NCI-H146 treated with DMSO at 0.1 percent for 48 hours (cell line): ENCODE results near the gene ANKRD17.

Source experiments
- DNase-seq: peaks from one replicate; lab custom pipeline; 2025; ENCODE audit not compliant: unreplicated experiment; lab: John Stamatoyannopoulos, UW

ANKRD17 gene

DNA sequence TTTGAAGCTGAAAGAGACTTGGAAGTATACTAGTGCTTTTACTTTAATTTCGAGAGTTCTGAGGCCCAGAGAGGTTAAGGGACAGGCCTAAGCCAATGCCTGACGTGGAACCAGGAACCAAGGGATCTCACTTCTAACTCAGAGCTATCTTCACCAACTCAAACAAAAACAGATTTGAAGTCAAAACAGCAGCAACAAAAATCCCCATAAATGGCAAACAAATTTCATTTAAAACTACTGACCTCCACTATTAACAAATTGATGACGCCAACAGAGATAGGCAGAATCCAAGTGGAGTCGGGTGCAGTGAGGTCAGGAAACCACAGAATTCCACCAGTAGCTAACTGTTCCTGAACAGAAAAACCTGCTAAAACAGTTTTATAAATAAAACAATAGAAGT is 194.1 kb downstream of the ANKRD17 start:
- no peak for DNase-seq

DNA sequence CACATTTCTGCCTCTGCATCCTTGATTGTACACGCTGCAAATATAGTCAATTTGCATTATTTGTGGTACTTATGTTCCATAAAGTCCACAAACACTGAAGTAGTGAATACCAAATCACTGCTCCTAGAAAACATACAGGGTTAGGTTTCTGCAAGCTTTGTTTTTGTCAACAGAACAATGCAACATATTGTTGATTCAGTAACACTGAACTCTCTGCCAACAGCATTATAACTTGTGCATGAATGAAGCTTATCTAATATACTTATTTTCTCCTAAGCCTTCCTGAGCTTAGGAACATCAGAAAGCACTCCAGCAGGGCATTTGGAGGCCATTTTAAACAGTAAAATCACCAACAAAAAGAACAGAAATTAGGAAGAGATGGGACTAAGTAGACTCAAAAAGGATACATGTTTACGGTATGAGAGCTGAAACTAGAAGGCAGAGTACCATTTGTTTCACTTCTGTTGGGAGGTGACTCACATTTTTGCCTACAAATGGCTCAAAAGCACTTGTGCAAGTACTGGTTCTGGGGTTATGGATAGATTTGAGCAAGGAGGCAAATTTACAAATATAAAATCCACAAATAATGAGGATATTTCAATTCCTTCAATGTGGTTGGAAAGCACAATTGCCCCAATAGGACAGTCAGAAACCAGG is 203.2 kb downstream of the ANKRD17 start:
- DNase-seq, result no peak

DNA sequence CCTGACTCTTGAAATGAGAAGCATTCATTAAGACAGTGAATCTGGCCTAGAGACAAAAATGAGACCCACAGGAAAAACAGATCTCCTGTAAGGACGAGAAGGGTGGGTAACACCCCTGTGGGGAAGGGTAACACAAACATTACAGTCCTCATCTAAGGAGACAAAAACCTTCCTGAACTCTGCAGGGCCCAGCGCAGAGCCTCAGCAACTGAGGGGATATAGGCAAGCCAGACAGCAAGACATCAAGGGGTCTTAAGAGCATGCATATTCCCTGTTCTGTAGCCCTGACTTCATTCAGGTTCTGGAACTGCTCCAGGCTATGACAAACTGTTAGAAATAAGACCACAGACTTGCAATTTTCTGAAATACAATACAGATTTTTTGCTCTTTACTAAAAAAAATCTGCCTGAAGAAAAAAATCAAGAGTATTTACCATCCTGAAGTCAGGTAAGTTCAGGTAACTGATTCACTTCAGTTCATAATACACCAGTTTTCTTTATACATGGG is 204.6 kb downstream of the ANKRD17 start:
- DNase-seq, result no peak

DNA sequence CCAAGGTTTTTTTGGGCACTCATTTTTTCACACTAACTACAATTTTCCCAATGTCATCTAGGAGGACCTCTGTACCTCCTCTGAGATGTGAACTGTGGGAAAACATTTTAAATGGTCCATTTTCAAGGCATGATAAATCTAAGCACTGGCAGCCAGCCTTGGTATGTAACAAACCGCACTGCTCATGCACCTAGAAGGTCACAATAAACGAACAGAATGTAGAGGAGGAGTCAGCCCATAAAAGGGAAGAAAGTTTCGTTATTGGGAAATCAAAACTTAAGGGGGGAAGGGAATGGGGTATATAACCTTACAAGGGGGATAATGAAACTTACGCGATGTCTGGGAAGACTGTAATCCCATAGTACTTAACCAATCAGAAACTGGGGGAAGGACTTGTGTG is 205.5 kb downstream of the ANKRD17 start:
- no peak for DNase-seq

DNA sequence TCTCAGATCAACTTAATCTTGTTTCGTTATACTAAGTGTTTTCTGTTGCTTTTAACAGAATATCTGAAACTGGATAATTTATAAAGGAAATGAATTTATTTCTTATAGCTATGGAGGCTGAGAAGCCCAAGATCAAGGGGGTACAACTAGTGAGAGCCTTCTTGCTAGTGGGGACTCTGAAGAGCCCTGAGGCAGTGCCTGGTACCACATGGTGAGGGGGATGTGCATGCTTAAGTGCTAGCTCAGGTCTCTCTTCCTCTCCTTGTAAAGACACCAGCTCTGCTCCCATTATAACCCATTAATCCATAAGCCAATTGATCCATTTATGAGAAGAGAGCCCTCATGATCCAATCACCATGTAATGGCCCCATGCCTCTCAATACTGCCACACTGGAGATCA is 207.0 kb downstream of the ANKRD17 start:
- no peak for DNase-seq

DNA sequence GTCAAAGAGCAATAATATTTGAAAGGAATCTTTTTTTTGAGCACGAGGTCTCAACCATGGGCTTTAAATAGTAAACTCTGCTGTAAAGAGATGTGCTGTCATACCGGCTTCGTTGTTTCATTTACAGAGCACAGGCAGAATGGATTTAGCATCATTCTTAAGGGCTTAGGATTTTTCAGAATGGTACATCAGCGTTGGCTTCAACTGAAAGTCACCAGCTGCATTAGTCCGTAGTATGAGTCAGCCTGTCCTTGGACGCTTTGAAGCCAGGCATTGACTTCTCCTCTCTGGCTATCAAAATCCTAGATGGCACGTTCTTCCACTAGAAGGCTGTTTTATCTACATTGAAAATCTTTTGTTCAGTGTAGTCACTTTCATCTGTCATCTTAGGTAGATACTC is 212.7 kb downstream of the ANKRD17 start:
- DNase-seq, result no peak

DNA sequence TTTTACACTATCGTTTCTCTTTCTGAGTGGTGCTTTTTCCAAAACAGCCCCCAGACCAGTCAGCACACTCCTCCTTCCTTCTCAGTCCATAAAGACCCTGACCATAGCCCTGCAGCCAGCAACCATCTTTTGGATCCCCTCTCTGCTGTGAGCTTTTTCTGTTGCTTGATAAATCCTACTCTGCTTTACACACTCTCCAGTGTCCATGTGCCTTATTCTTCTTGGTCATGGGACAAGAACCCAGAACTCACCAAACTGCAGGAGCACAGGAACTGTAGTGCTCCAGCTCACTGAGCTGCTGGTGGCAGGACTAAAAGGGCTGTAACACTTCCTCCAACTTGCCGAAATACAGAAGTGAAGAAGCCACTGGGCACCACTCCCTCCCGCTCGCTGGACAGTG is 221.5 kb downstream of the ANKRD17 start:
- DNase-seq, result no peak

DNA sequence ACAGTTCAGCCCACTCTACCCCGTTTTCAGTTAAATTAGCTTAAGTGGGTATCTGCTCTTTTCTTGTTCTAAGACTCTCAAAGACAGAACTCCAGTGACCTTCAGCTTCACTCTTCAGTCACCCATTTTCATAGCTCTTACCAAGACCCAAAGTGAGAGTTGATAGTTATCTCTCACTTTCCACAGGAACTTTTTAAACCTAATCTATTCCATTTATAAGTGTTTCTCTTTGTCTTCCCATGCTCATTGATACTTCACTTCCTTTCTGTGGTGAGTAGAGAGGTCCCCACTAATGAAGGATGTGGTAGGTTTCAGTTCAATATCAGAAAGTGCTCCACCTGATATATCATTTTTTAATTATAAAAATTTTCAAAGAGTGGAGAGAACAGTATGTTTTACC is 222.5 kb downstream of the ANKRD17 start:
- no peak for DNase-seq

DNA sequence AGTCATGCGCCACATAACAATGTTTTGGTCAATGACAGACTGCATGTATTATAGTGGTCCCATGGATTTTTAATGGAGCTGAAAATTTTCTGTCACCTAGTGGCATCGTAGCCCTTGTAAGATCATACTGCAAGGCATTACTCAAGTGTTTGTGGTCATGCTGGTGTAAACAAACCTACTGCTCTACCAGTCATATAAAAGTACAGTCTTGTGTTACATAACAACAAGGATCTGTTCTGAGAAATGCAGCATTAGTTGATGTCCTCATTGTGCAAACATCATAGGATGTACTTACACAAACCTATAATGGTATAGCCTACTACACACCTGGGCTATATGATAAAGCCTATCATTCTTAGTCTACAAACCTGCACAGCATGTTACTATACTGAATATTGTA is 223.7 kb downstream of the ANKRD17 start:
- DNase-seq, result no peak

DNA sequence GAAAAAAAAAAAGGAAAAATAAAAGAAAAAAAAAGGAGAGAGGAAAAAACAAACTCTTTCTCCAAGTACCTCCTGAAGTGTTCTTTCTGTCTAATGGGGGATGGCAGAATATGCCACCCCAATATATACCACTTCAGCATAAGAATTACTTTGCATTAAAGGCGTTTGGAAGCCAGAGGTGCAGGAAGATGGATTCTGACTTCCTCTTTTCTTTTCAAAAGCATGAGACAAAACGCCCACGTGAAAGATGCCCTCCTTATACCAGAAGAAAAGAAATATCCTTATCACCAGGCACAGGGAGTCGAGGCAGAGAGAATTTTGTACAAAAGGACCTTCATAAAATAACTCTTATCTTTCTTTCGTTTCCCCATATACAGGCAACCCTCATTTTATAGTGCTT is 230.0 kb downstream of the ANKRD17 start:
- no peak for DNase-seq
